Omental fat pad (tissue), 4 donors: Measurements from ENCODE around the gene MAML3. TPM values are rescaled to one million over a fixed set of nuclear protein-coding genes. Genes with fewer than 3 reads are reported as not detected.

Experiments used
- ATAC-seq: fragments of 150-250 bp; one replicate; pipeline ENCODE4 v1.9.1; 2016; ENCODE audit warnings: mild to moderate bottlenecking, moderate library complexity; ENCODE audit not compliant: low FRiP score
- DNase-seq: peaks from one replicate; pipeline ENCODE4 v3.0.0-alpha.2; 2019; ENCODE audit warnings: low spot score
- CTCF ChIP-seq, 3 donors: fragments of 450-650 bp; IDR thresholded peaks; one replicate each; pipeline ENCODE4 v1.5.1; 2016 to 2017; ENCODE audit warnings: antibody characterized with exemption in 3 of 3, mild to moderate bottlenecking in 3 of 3, moderate library complexity in 2 of 3
- total RNA-seq, 4 donors: library from RNA; depleted of rRNA; stranded (reverse); fragments of >200 nt; gene quantifications; one replicate each; pipeline ENCODE4 v1.1.0, GENCODE V29; 2016

MAML3 gene
- total RNA-seq, 4 donors from 2014 or later: 4.8 to 12.8 (median 11.7) TPM

- ATAC-seq: no peak
- TF ChIP-seq CTCF (IDR thresholded peaks at IDR 0.05): no peak
- DNase-seq: no peak
These were observed 399.0 kb downstream of the MAML3 start for GRCh38 chr4:139754938-139755337.

GRCh38 chr4:139753686-139754085 is 400.3 kb downstream of the MAML3 start:
- DNase-seq: no peak
- no peak for ATAC-seq
- TF ChIP-seq CTCF (IDR thresholded peaks at IDR 0.05): no peak

- no peak for TF ChIP-seq CTCF (IDR thresholded peaks at IDR 0.05)
- DNase-seq (no peak), ATAC-seq (no peak)
These were observed 404.0 kb downstream of the MAML3 start for GRCh38 chr4:139749835-139750498.

GRCh38 chr4:139749338-139749737 is 404.6 kb downstream of the MAML3 start:
- no peak for TF ChIP-seq CTCF (IDR thresholded peaks at IDR 0.05)
- no peak for DNase-seq
- no peak for ATAC-seq

- ATAC-seq: no peak
These were observed 407.4 kb downstream of the MAML3 start for GRCh38 chr4:139746431-139747171.

GRCh38 chr4:139745111-139745639 is 408.8 kb downstream of the MAML3 start:
- no peak for DNase-seq
- no peak for ATAC-seq
- no peak for TF ChIP-seq CTCF (IDR thresholded peaks at IDR 0.05)

More at GRCh38 chr4:139746431-139747171, 407.4 kb downstream of the MAML3 start:
- no peak for TF ChIP-seq CTCF (IDR thresholded peaks at IDR 0.05)
- DNase-seq: no peak
